ENCODE data around the gene MBP. TPM values are rescaled to one million over a fixed set of nuclear protein-coding genes. Genes with fewer than 3 reads are reported as not detected.
A peak's percentile ranks its signal among the peaks of the same experiment; 100 is the strongest.

MBP gene
- total RNA-seq, 1 donor from 2014 or later: 90.6 TPM

GRCh38 chr18:77140439-77141109 is 8.0 kb upstream of the MBP start:
- no peaks in the 10 kb centered on the region for H3K27me3 ChIP-seq (ENCODE audit: low read depth)
- no peak overlapping the region for H3K27ac ChIP-seq
- intact Hi-C loops (cut with DNase I): no loop called here
- peak; percentile 69 for DNase-seq
- H3K4me3 ChIP-seq: no peak overlapping the region
- no peaks in the 10 kb centered on the region for H3K36me3 ChIP-seq
- peaks cover 8% of the 10 kb centered on the region for H3K9me3 ChIP-seq
- H3K4me1 ChIP-seq: peaks cover 19% of the 10 kb centered on the region
- TF ChIP-seq CTCF (IDR thresholded peaks at IDR 0.05): no peak
- peak; percentile 40 to 73 for ATAC-seq

DNA sequence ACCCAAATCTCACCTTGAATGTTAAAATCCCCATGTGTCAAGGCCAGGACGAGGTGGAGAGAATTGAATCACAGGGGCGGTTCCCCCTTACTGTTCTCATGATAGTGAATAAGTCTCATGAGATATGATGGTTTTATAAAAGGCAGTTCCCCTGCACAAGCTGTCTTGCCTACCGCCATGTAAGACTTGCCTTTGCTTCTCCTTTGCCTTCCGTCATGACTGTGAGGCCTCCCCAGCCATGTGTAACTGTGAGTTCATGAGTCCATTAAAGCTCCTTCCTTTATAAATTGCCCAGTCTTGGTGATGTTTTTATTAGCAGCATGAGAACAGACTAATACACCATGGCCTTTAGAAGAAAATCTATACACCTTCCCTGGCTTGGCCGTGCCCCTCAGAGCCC is 7.4 kb upstream of the MBP start:
- ATAC-seq: no peak
- no peak for TF ChIP-seq CTCF (IDR thresholded peaks at IDR 0.05)
- intact Hi-C loops (cut with DNase I): no loop called here
- Histone ChIP-seq H3K4me1 (peaks cover 19% of the 10 kb centered on the region), H3K36me3 (no peaks in the 10 kb centered on the region), H3K4me3 (no peak overlapping the region), H3K9me3 (peaks cover 8% of the 10 kb centered on the region), H3K27me3 (ENCODE audit: low read depth) (no peaks in the 10 kb centered on the region), H3K27ac (no peak overlapping the region)
- DNase-seq: no peak

- DNase-seq: no peak
- intact Hi-C loops (cut with DNase I): no loop called here
Observed at GRCh38 chr18:77139619-77140018, 7.0 kb upstream of the MBP start.

GRCh38 chr18:77138270-77138669 is 5.7 kb upstream of the MBP start:
- ATAC-seq (peak; percentile 59 to 84), DNase-seq (no peak)
- Histone ChIP-seq H3K4me3 (no peak overlapping the region), H3K27me3 (ENCODE audit: low read depth) (no peaks in the 10 kb centered on the region), H3K9me3 (peaks cover 4% of the 10 kb centered on the region), H3K4me1 (peaks cover 31% of the 10 kb centered on the region), H3K36me3 (no peaks in the 10 kb centered on the region), H3K27ac (no peak overlapping the region)
- TF ChIP-seq CTCF (IDR thresholded peaks at IDR 0.05): no peak
- intact Hi-C loops (cut with DNase I): no loop called here

More at GRCh38 chr18:77139619-77140018, 7.0 kb upstream of the MBP start:
- Histone ChIP-seq H3K27ac (no peak overlapping the region), H3K4me1 (peaks cover 19% of the 10 kb centered on the region), H3K36me3 (no peaks in the 10 kb centered on the region), H3K9me3 (peaks cover 8% of the 10 kb centered on the region), H3K4me3 (no peak overlapping the region), H3K27me3 (ENCODE audit: low read depth) (no peaks in the 10 kb centered on the region)
- TF ChIP-seq CTCF (IDR thresholded peaks at IDR 0.05): no peak
- no peak for ATAC-seq

DNA sequence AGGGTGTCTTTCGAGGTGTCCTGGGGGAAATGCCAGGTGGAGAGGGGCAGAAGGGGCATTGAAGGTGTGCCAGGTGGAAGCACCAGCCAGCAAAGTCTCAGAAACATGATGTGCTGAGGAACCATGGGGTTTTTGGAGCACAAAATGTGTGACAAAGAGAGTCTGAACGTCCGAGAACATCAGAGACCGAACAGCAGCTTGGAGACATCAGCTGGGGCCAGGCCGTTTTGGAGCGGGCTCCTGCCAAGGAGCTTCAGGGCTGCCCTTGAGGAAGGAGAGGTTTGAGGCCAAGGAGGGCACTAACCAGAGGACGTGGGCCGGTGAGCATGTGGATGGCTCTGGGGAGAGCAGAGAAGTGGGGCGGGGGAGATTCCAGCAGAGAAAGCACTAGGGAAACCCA is 5.3 kb upstream of the MBP start:
- H3K27me3 ChIP-seq (ENCODE audit: low read depth): no peaks in the 10 kb centered on the region
- peaks cover 35% of the 10 kb centered on the region for H3K4me1 ChIP-seq
- no peak overlapping the region for H3K27ac ChIP-seq
- DNase-seq: no peak
- H3K4me3 ChIP-seq: no peak overlapping the region
- no peaks in the 10 kb centered on the region for H3K9me3 ChIP-seq
- ATAC-seq: peak in 1 of 2 donors; percentile 4
- no peaks in the 10 kb centered on the region for H3K36me3 ChIP-seq
- intact Hi-C loops (cut with DNase I): no loop called here
- TF ChIP-seq CTCF (IDR thresholded peaks at IDR 0.05): no peak

Measured in lower lobe of right lung (tissue), 2 donors.